Esophagus muscularis mucosa (tissue), 3 donors: Measurements from ENCODE around the gene CHSY3.

ENCODE experiments used
- CTCF ChIP-seq, 3 experiments: fragments of 200-600 bp in 2 of 3; fragments of 450-650 bp in 1 of 3; sonication (generic) in 2 of 3; IDR thresholded peaks; one replicate each; pipeline ENCODE4 v1.5.1; 2017 to 2019; ENCODE audit warnings: antibody characterized with exemption in 3 of 3, mild to moderate bottlenecking in 2 of 3, moderate library complexity in 1 of 3
- POLR2A ChIP-seq: fragments of 450-650 bp; IDR thresholded peaks from one replicate; pipeline ENCODE4 v1.6.1; 2017; ENCODE audit warnings: antibody characterized with exemption, moderate library complexity, mild to moderate bottlenecking, low read depth

- TF ChIP-seq CTCF (IDR thresholded peaks at IDR 0.05), result no peak
- no peak for TF ChIP-seq POLR2A
Measured at GRCh38 chr5:130126746-130127145, 222.5 kb downstream of the CHSY3 start.
